Upper lobe of left lung (tissue), 6 donors: Measurements from ENCODE around the gene UBE2J2. TPM values are rescaled to one million over a fixed set of nuclear protein-coding genes. Genes with fewer than 3 reads are reported as not detected.
A peak's percentile ranks its signal among the peaks of the same experiment; 100 is the strongest.

Source experiments
- ATAC-seq, 2 donors: fragments of 200-7000 bp; cut with Tn5 transposase; one replicate each; pipeline ENCODE4 v1.9.1; 2022; ENCODE audit warnings: mild to moderate bottlenecking in 2 of 2, moderate library complexity in 2 of 2; ENCODE audit not compliant: low FRiP score in 2 of 2
- DNase-seq, 2 donors: peaks; one replicate each; pipeline ENCODE4 v3.0.0-alpha.2; 2019 to 2020
- H3K27ac ChIP-seq, 4 donors: fragments of 200-600 bp; sonication (generic); one replicate each; pipeline ENCODE4 v1.5.1; 2016 to 2019
- H3K27me3 ChIP-seq, 4 donors: fragments of 200-600 bp; sonication (generic); one replicate each; pipeline ENCODE4 v1.5.1; 2017 to 2019
- H3K36me3 ChIP-seq, 4 donors: fragments of 200-600 bp; sonication (generic); one replicate each; pipeline ENCODE4 v1.5.1; 2016 to 2019
- H3K4me1 ChIP-seq, 4 donors: fragments of 200-600 bp; sonication (generic); one replicate each; pipeline ENCODE4 v1.5.1; 2018 to 2019
- H3K4me3 ChIP-seq, 4 donors: fragments of 200-600 bp; sonication (generic); one replicate each; pipeline ENCODE4 v1.5.1; 2017 to 2019; ENCODE audit warnings: mild to moderate bottlenecking in 2 of 4, moderate library complexity in 1 of 4
- H3K9me3 ChIP-seq, 4 donors: fragments of 200-600 bp; sonication (generic); one replicate each; pipeline ENCODE4 v1.5.1; 2018 to 2019
- EP300 ChIP-seq, 4 donors: sonication (generic); formaldehyde crosslinking; IDR thresholded peaks; one replicate each; pipeline ENCODE4 v1.5.1; 2017; ENCODE audit warnings: antibody characterized with exemption in 4 of 4, control low read depth in 2 of 4
- POLR2A ChIP-seq, 4 donors: fragments of 450-650 bp; IDR thresholded peaks; one replicate each; pipeline ENCODE4 v1.5.1; 2016 to 2017; ENCODE audit warnings: antibody characterized with exemption in 4 of 4, mild to moderate bottlenecking in 2 of 4
- POLR2AphosphoS5 ChIP-seq, 2 donors: sonication (generic); formaldehyde crosslinking; IDR thresholded peaks; one replicate each; pipeline ENCODE4 v1.5.1; 2017; ENCODE audit warnings: antibody characterized with exemption in 2 of 2
- WGBS, 2 donors: methylation state at CpG; one replicate each; pipeline ENCODE4 v1.1.5; 2017 to 2018; 5-methylcytosine and 5-hydroxymethylcytosine counted together
- total RNA-seq, 6 donors: library from RNA; depleted of rRNA in 4 of 6; stranded (reverse); fragments of >200 nt in 4 of 6; gene quantifications; one replicate each; pipeline versions ENCODE4 v1.1.0 to v1.2.1, GENCODE V29; 2016 to 2021
- TF ChIP-seq, protein P1 (sequence below), 6 experiments: fragments of 450-650 bp in 4 of 6; fragments of 200-600 bp in 2 of 6; sonication (generic) in 2 of 6; IDR thresholded peaks; one replicate each; pipeline ENCODE4 v1.5.1; 2016 to 2019; ENCODE audit warnings: antibody characterized with exemption in 6 of 6
- donor health status: DM: no; HTN: no; CAD: no; lungs with moderate emphysema.
- donor health status: DM: no; HTN: yes; CAD: no; lungs with severe emphysema.

Gene UBE2J2
- total RNA-seq, result 10 to 100 TPM; 41.5 to 88.0 (median 50.5) TPM

DNA sequence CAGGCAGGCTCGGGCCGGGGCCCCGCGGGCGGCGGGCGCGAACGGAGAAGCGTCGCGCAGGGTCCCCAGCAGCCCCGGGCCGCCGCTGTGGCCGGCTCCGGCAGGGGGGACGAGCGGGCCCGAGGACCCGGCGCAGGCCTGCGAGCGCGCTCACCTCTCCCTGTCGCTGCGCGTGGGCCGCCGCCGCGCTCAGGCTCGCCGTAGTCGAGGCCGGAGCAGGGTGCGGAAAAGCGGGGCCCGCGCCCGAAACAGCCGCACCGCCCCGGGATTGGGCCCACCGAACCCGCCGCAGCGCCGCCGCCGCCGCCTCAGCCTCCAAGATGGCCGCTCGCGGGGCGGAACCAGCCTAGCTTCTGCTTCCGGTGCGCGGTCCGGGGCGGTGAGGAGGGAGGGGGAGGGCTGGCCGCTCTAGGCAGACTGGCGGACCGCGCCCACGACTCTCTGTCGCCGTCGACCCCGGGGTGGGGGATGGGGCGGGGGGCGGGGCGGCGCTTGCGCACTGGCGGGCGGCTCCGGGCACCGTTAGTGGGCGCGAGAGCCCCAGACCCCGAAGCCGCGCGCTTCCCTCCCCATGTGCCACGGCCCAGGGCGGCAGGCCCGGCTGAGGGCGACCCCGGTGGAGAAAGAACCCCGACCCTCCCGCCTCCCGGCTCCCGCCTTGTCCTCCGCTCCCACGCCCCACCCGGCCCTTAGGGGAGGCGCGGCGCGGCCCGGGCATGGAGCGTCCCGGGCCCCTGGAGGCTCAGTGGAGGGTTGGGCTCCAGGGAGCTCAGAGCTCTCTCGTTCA lies at the start of gene UBE2J2:
Gene UBE2J2, minus strand, starts transcription at position 343 of the 787 bp plus-strand sequence. CDS start 5,862 bp downstream, outside the sequence.
- Histone ChIP-seq H3K4me3 (peak within 1 kb of the TSS; percentile 81 to 99 (median 90)), H3K27me3 (no peaks in the 10 kb centered on the region), H3K27ac (peak within 1 kb of the TSS; percentile 83 to 91 (median 87)), H3K4me1 (peaks cover 37 to 51% (median 38%) of the 10 kb centered on the region in 4 donors), H3K36me3 (peaks cover 0 to 2% (median 0%) of the 10 kb centered on the region in 4 donors), H3K9me3 (no peaks in the 10 kb centered on the region)
- 2% methylated on average over 40 of the region's 105 CpGs; no CpG with 5 or more reads in 1 of the 2 donors for WGBS, 2 donors
- peak; percentile 95 to 98 for ATAC-seq
- DNase-seq, result peak; percentile 96 to 97
- TF ChIP-seq, protein P1, sequence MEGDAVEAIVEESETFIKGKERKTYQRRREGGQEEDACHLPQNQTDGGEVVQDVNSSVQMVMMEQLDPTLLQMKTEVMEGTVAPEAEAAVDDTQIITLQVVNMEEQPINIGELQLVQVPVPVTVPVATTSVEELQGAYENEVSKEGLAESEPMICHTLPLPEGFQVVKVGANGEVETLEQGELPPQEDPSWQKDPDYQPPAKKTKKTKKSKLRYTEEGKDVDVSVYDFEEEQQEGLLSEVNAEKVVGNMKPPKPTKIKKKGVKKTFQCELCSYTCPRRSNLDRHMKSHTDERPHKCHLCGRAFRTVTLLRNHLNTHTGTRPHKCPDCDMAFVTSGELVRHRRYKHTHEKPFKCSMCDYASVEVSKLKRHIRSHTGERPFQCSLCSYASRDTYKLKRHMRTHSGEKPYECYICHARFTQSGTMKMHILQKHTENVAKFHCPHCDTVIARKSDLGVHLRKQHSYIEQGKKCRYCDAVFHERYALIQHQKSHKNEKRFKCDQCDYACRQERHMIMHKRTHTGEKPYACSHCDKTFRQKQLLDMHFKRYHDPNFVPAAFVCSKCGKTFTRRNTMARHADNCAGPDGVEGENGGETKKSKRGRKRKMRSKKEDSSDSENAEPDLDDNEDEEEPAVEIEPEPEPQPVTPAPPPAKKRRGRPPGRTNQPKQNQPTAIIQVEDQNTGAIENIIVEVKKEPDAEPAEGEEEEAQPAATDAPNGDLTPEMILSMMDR (IDR thresholded peaks at IDR 0.05), result peak in 1 of 6 experiments; percentile 8
- TF ChIP-seq POLR2AphosphoS5 (IDR thresholded peaks at IDR 0.05), result peak; percentile 82 to 87
- peak in 2 of 4 donors; percentile 33 to 84 for TF ChIP-seq POLR2A (IDR thresholded peaks at IDR 0.05)
- TF ChIP-seq EP300 (IDR thresholded peaks at IDR 0.05), result no peak

DNA sequence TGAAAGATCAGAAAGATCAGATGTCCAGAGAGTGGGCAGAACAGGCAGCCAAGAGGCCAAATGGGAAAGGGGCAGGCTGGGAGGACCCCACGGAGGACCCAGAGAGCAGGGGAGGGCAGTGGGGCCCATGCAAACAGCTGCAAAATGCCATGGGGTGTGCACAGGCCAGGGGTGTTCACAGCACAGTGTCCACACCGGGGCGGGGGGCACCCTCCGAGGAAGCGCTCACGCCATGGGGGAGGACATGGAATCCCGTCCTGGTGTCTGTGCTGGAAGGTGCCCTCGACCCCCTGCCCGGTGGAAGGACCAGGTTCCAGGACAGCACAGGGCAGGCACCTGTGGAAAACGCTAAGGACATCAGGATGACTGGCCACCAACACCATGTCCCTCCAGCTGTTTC lies 49.3 kb upstream of the UBE2J2 start:
- peaks cover 38 to 70% (median 45%) of the 10 kb centered on the region in 4 donors for H3K4me1 ChIP-seq
- no peaks in the 10 kb centered on the region for H3K9me3 ChIP-seq
- WGBS, 2 donors, result 87 to 94% methylated on average over 7 to 10 of the region's 10 CpGs
- no peaks in the 10 kb centered on the region for H3K27me3 ChIP-seq
- no peak overlapping the region for H3K4me3 ChIP-seq
- DNase-seq (no peak), ATAC-seq (no peak)
- H3K36me3 ChIP-seq, result peaks cover 3 to 49% (median 31%) of the 10 kb centered on the region in 4 donors
- no peak overlapping the region for H3K27ac ChIP-seq
- TF ChIP-seq POLR2AphosphoS5 (IDR thresholded peaks at IDR 0.05) (no peak), EP300 (IDR thresholded peaks at IDR 0.05) (no peak), POLR2A (IDR thresholded peaks at IDR 0.05) (no peak)
- TF ChIP-seq, protein P1 (IDR thresholded peaks at IDR 0.05), result no peak

DNA sequence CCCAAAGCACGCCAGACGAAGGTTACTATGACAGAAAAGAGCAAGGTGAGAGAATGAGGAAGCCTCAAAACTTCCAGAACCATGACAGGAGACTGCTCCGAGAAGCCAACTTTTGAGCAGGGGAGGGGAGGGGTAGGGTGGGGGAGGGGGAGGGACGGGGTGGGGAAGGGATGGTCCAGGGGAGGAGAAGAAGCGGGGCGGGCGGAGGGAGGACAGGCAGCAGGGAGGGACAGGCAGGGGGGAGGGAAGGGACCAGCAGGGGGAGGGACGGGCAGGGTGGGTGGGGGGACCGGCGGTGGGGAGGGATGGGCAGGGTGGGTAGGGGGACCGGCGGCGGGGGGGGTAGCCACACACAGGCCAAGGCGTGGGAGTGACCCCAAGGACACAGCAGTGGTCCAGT lies 48.8 kb upstream of the UBE2J2 start:
- no peak for ATAC-seq
- Histone ChIP-seq H3K4me3 (no peak overlapping the region), H3K36me3 (peaks cover 3 to 47% (median 26%) of the 10 kb centered on the region in 4 donors), H3K9me3 (no peaks in the 10 kb centered on the region), H3K27ac (no peak overlapping the region), H3K27me3 (no peaks in the 10 kb centered on the region), H3K4me1 (peaks cover 43 to 75% (median 47%) of the 10 kb centered on the region in 4 donors)
- no peak for DNase-seq
- TF ChIP-seq, protein P1 (IDR thresholded peaks at IDR 0.05), result no peak
- WGBS, 2 donors, result 81 to 100% methylated on average over 3 to 9 of the region's 14 CpGs

DNA sequence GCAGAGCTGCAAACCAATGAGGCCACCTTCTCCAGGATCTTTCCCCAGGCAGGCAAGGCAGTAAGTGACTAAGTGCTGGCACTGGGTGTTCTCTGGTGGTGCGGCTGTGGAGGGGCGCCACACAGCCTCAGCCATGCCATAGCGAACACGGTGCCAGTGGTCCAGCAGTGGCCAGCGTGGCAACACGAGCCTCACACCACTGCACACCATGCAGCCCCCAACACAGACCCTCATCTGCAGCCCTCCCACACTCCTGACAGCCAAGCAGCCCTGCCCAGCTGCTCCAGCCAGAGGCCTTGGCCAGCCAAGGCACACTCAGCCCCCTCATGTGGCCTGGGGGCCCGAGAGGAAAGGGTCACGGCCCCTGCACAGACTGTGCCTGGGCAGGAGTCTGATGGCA lies 47.8 kb upstream of the UBE2J2 start:
- ATAC-seq (no peak), DNase-seq (no peak)
- Histone ChIP-seq H3K27ac (peak overlapping the region in 1 of 4 donors; percentile 15), H3K36me3 (peaks cover 3 to 42% (median 20%) of the 10 kb centered on the region in 4 donors), H3K4me1 (peaks cover 40 to 66% (median 45%) of the 10 kb centered on the region in 4 donors), H3K27me3 (no peaks in the 10 kb centered on the region), H3K9me3 (no peaks in the 10 kb centered on the region), H3K4me3 (no peak overlapping the region)
- TF ChIP-seq, protein P1 (IDR thresholded peaks at IDR 0.05), result no peak
- no peak for TF ChIP-seq POLR2A (IDR thresholded peaks at IDR 0.05)
- WGBS, 2 donors, result 90% methylated on average over 8 of the region's 8 CpGs; no CpG with 5 or more reads in 1 of the 2 donors
